Measurements from ENCODE around the gene COX6A1. TPM values are rescaled to one million over a fixed set of nuclear protein-coding genes. Genes with fewer than 3 reads are reported as not detected.
"Not testable (repeated sequence)": the region's sequence is repeated elsewhere in the genome, so short reads cannot be mapped to it uniquely, and the experiment has no call there.

The COX6A1 gene
- total RNA-seq, 1 donor from 2014 or later = 119 TPM

- intact Hi-C loops (cut with DNase I) = no loop called here
- no peak for ATAC-seq (ENCODE audit: poor library complexity)
- DNase-seq = no peak
Observed at GRCh38 chr12:120421701-120422100, 16.2 kb upstream of the COX6A1 start.

- intact Hi-C loops (cut with DNase I) = no loop called here
- ATAC-seq (ENCODE audit: poor library complexity) (no peak), DNase-seq (no peak)
Observed at GRCh38 chr12:120422892-120423456, 14.9 kb upstream of the COX6A1 start.

GRCh38 chr12:120425797-120426196 lies 12.1 kb upstream of the COX6A1 start:
- peak; percentile 57 for ATAC-seq (ENCODE audit: poor library complexity)
- intact Hi-C loops (cut with DNase I) = no loop called here

GRCh38 chr12:120428597-120429229 lies 9.2 kb upstream of the COX6A1 start:
- intact Hi-C loops (cut with DNase I) = no loop called here
- DNase-seq (no peak), ATAC-seq (ENCODE audit: poor library complexity) (no peak)

More at GRCh38 chr12:120425797-120426196, 12.1 kb upstream of the COX6A1 start:
- no peak for DNase-seq

- intact Hi-C loops (cut with DNase I) = no loop called here
- no peak for ATAC-seq (ENCODE audit: poor library complexity)
- no peak for DNase-seq
Observed at GRCh38 chr12:120429368-120429767, 8.5 kb upstream of the COX6A1 start.

- intact Hi-C loops (cut with DNase I) = loop anchor here (10.0 kb wide), 1 partner anchor 108 kb away; the partner anchor contains the start of gene PLA2G1B
- DNase-seq = no peak
- ATAC-seq (ENCODE audit: poor library complexity) = no peak
Observed at GRCh38 chr12:120432772-120433525, 5.0 kb upstream of the COX6A1 start.

- ATAC-seq (ENCODE audit: poor library complexity) = peak; percentile 19
- intact Hi-C loops (cut with DNase I) = loop anchor here (10.0 kb wide), 1 partner anchor 114 kb away; the partner anchor contains the start of gene PLA2G1B
Observed at GRCh38 chr12:120438495-120439198, 734 bp downstream of the COX6A1 start.

GRCh38 chr12:120439646-120440247 lies 1.8 kb downstream of the COX6A1 start:
- intact Hi-C loops (cut with DNase I) = loop anchor here (10.0 kb wide), 1 partner anchor 115 kb away; the partner anchor contains the start of gene PLA2G1B
- DNase-seq (no peak), ATAC-seq (ENCODE audit: poor library complexity) (peak; percentile 46)

More at GRCh38 chr12:120438495-120439198, 734 bp downstream of the COX6A1 start:
- no peak for DNase-seq

GRCh38 chr12:120444676-120445075 lies 6.8 kb downstream of the COX6A1 start:
- intact Hi-C loops (cut with DNase I) = no loop called here
- DNase-seq = no peak
- no peak for ATAC-seq (ENCODE audit: poor library complexity)

- ATAC-seq (ENCODE audit: poor library complexity) (peak; percentile 99), DNase-seq (peak; percentile 92)
- intact Hi-C loops (cut with DNase I) = no loop called here
Observed at GRCh38 chr12:120445911-120446843, 8.3 kb downstream of the COX6A1 start, which contains the start of the genes GATC and TRIAP1. GATC (plus strand) TSS chr12:120446444; CDS start chr12:120446481, 37 bp downstream. TRIAP1 (minus strand) TSS chr12:120446384; CDS start chr12:120446372, 12 bp downstream.

GRCh38 chr12:120446844-120447178 lies 8.9 kb downstream of the COX6A1 start:
- DNase-seq; intact Hi-C loops (cut with DNase I); ATAC-seq (ENCODE audit: poor library complexity): not testable (repeated sequence)

- no peak for DNase-seq
- intact Hi-C loops (cut with DNase I) = no loop called here
- no peak for ATAC-seq (ENCODE audit: poor library complexity)
Observed at GRCh38 chr12:120447992-120448391, 10.1 kb downstream of the COX6A1 start.

GRCh38 chr12:120452524-120452923 lies 14.6 kb downstream of the COX6A1 start:
- intact Hi-C loops (cut with DNase I); DNase-seq; ATAC-seq (ENCODE audit: poor library complexity): not testable (repeated sequence)

GRCh38 chr12:120453060-120453750 lies 15.3 kb downstream of the COX6A1 start:
- intact Hi-C loops (cut with DNase I) = no loop called here
- no peak for DNase-seq
- ATAC-seq (ENCODE audit: poor library complexity) = no peak

GRCh38 chr12:120453977-120454376 lies 16.1 kb downstream of the COX6A1 start:
- DNase-seq (no peak), ATAC-seq (ENCODE audit: poor library complexity) (no peak)
- intact Hi-C loops (cut with DNase I) = no loop called here

GRCh38 chr12:120455302-120455701 lies 17.4 kb downstream of the COX6A1 start:
- intact Hi-C loops (cut with DNase I) = no loop called here
- no peak for ATAC-seq (ENCODE audit: poor library complexity)
- no peak for DNase-seq

- no peak for ATAC-seq (ENCODE audit: poor library complexity)
Observed at GRCh38 chr12:120457133-120457532, 19.2 kb downstream of the COX6A1 start.

More at GRCh38 chr12:120457133-120457532, 19.2 kb downstream of the COX6A1 start:
- intact Hi-C loops (cut with DNase I) = no loop called here
- DNase-seq = no peak
